NCI-H82 (cell line): ENCODE results near the gene NOG.

ENCODE experiments used
- DNase-seq: peaks from one replicate; lab custom pipeline; 2025; lab: John Stamatoyannopoulos, UW

NOG gene

GRCh38 chr17:56596691-56597494 lies 3.4 kb downstream of the NOG start:
- DNase-seq: peak; percentile 99

GRCh38 chr17:56597495-56597990 lies 4.0 kb downstream of the NOG start:
- DNase-seq: peak; percentile 98

GRCh38 chr17:56598466-56598865 lies 5.0 kb downstream of the NOG start:
- DNase-seq: peak; percentile 89

- no peak for DNase-seq
Measured at GRCh38 chr17:56599088-56599487, 5.6 kb downstream of the NOG start.

GRCh38 chr17:56599566-56599965 lies 6.1 kb downstream of the NOG start:
- no peak for DNase-seq

GRCh38 chr17:56600256-56600655 lies 6.8 kb downstream of the NOG start:
- no peak for DNase-seq

GRCh38 chr17:56601591-56601990 lies 8.1 kb downstream of the NOG start:
- DNase-seq: no peak

GRCh38 chr17:56602292-56603130 lies 9.0 kb downstream of the NOG start:
- peak; percentile 72 for DNase-seq

- peak; percentile 28 for DNase-seq
Measured at GRCh38 chr17:56603486-56604238, 10.2 kb downstream of the NOG start.

GRCh38 chr17:56604691-56605290 lies 11.3 kb downstream of the NOG start:
- DNase-seq: no peak

- no peak for DNase-seq
Measured at GRCh38 chr17:56608944-56609343, 15.4 kb downstream of the NOG start.

GRCh38 chr17:56610321-56610720 lies 16.8 kb downstream of the NOG start:
- DNase-seq: no peak

GRCh38 chr17:56613131-56613530 lies 19.6 kb downstream of the NOG start:
- peak; percentile 80 for DNase-seq

- no peak for DNase-seq
Measured at GRCh38 chr17:56614522-56614921, 21.0 kb downstream of the NOG start.

- no peak for DNase-seq
Measured at GRCh38 chr17:56616239-56616638, 22.7 kb downstream of the NOG start.

GRCh38 chr17:56623383-56623782 lies 29.9 kb downstream of the NOG start:
- no peak for DNase-seq

GRCh38 chr17:56624309-56624708 lies 30.8 kb downstream of the NOG start:
- DNase-seq: no peak

- DNase-seq: no peak
Measured at GRCh38 chr17:56624912-56625311, 31.4 kb downstream of the NOG start.

GRCh38 chr17:56629531-56630075 lies 36.1 kb downstream of the NOG start:
- peak; percentile 90 for DNase-seq

- DNase-seq: no peak
Measured at GRCh38 chr17:56630202-56630601, 36.7 kb downstream of the NOG start.

GRCh38 chr17:56633681-56634080 lies 40.2 kb downstream of the NOG start:
- DNase-seq: no peak

GRCh38 chr17:56635641-56636040 lies 42.1 kb downstream of the NOG start:
- no peak for DNase-seq
